HUDEP-2 (cell line): ENCODE data around the gene METTL3.
A peak's percentile ranks its signal among the peaks of the same experiment; 100 is the strongest.

ENCODE experiments used
- DNase-seq, 76 experiments: peaks; one replicate each; lab custom pipeline; 2025; ENCODE audit not compliant: unreplicated experiment in 76 of 76; lab: John Stamatoyannopoulos, UW

METTL3 gene

DNA sequence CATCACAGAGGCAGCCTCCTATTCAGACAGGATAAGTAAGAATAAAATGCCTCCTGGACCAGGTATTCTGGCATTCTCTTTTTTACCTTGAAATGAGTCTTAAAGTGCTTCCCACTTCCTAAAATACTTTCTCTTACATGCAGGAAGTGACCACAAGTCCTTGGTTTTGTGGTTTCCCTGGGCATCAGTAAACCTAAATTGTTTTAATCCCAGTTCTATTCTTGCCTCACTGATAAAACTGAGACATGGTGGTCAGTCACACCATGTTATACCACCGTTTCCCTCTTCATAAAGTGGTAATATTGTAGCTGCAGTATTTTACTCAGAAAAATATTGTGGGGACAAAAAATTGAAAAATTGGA is 16.2 kb upstream of the METTL3 start:
- DNase-seq, result no peak

DNA sequence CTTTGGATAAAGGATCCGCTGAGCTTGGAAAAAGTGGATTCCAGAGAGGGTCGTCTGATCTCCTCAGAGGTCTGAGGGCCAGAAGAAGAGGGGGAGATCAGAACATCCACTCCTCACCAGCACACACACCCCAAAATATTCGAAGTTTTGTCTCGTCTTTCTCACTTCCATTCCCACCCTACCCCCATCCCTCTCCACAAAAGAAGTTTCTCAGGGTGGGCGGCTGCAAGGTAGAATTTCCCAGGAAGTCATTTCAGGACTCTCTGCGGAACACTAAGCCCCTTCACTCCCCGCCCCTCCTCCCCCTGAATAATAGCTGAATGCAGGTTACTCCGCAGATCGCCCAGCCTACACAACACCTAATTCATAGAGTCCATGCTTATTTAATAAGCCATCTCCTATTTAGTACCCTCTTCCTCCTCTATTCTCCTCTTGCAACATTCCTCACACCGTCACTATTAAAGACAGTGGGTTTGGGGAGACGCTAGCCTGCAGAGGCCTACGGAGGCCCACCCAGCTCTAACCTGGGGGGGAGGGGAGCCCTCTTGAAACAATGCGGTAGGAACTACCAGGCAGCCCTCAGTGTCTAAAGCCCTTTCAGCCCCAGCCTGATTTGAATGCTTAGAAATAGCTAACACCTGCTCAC is 15.7 kb upstream of the METTL3 start:
- DNase-seq, result no peak

DNA sequence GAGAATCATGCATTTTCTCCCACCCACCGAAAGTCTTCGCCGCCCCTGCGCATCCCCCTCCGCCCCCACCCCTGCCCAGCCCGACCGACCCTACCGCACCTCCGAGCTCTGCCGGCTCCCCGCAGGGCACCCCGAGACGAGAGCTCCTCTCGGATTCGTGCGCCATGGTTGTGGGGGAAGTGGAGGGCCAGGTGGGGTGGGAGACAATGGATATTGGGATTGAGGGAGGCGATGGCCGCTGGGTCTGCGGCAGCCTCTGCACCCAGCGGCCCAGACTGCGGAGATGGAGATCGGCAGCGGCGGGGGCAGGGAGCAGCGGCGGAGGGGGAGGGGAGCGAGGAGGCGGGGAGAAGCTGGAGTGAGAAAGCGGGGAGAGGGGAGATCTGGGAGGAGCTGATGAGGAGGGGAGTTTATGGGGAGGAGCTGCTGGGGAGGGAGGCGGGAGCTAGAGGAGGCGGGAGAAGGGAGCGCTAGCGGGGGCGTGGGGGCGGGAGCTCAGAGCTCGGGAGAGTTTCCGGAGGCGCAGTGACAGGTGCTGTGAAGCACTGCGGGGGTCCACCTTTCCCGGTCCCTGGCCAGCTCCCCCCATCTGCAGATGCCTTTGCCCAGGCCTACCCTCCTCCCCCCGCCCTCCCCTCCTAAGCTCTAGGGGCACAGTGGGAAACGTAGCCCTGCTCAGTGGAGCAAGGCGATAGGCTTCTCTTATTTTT is 15.0 kb upstream of the METTL3 start, which contains the start of gene SALL2:
SALL2 (minus strand) TSS at position 385 of the 710 bp plus-strand sequence; CDS start at position 166, 219 bp downstream.
- DNase-seq, result peak in 11 of 76 experiments; percentile 6 to 42 (median 18)

DNA sequence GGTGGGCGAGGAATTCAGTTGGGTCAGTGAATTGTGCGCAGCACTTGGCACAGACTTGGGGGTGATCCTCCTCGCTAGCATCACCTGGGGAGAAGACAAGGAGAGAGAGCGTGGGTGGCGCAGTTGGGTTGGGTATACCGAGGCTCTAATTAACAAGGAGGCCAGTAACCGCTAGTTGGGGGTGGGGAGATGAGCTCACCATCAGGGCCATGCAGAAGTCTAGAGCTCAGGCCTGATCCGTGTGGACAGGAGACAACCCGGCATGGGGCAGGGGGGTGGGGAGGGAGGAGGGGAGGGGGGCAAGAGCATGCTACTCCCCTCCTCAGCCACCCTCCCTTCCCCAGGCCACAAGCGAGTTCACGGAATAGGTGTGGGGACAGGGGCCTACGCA is 14.4 kb upstream of the METTL3 start:
- DNase-seq, result no peak

DNA sequence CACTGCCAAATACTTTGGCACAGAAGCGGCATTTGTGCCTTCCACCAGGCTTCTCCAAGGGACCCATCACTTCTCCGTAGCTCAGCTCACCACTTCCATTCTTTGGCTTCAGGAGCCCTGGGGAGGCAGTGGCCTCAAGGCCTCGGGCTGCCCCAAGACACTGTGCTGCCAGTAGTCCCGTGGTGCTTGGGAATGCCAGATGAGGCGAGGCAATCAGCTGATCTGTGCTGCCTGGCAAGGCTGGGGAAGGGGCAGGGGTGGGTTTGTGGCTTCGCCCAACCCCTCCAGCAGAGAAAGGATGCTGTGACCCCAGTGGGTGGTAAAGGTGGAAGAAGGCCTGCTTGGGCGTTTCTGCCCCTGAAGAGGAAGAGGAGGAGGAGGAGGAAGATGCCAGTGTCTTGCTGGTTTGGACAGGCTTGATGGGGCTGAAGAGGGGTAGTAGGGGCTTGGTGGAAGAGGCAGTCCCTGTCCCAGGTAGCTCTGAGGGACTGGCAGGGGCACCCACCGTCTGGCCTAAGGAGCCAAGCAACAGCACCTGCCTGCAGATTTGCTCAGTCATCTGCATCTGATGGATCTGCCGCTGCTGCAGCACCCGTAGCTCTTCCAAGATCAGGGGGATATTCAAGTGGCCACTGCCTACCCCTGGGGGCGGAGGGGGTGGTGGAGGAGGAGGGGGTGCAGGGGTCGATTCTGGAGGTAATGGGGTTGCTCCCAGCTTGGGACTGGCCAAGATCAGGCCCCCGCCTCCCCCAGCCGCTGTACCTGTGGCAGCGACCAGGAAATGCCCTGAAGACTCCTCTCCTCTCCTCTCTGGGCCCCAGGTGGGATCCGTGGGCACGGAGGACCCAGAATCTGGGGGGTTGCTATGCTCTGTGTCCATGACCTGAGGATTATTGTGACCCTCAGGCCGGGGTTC is 13.7 kb upstream of the METTL3 start:
- no peak for DNase-seq

DNA sequence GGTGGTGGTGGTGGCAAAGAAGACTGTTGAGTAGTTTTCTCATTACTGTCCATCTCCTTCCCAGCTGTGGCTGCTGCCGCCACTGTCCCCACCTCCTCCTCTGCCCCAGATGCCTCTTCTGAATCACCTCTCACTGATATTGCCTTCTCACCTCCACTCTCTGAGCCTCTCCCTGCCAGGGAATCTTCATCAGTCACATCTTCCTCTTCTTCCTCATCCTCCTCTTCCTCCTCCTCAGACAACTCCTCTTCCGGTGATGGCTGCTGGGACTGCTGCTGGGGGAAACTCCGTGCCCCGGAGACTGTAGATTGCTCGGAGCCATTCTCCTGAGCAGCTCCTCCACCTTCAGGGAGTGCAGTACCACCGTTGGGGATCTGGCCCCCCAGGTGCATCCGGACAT is 12.1 kb upstream of the METTL3 start:
- no peak for DNase-seq

DNA sequence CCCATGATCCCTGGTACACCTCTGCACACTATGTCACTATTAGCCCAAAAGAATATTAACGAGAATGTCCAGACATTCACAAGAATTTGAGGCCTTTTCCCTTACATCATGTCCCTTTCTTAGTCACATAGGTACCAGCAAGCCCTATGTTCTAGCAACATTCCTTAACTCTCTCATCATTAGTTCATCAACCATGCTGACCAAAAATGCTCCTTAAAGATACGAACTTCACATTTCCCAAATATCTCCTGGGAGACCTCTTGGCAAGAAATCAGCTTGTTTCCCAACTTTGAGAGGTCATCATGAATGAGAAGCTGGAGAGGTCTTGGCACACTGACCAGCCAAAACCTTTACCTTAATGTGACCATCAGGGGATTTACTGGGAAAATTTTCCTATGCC is 10.4 kb upstream of the METTL3 start:
- no peak for DNase-seq

DNA sequence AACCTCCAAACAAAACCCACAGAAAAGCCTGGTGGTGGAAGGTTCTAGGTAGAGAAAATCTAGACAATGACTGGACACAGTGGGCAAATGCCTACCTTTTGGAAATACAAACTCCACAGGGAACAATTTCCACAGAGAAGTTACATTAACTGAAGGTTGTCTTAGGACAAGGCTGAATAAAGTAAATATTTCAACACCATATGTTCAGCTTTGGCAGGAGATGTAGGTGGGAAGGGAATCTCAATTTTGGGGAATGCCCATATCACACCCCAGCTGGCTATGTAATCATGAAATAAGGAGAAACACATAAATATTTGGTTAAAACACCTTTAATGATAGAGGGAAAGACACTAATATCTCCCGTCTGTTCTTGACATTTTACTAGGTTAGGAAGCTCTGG is 9.6 kb upstream of the METTL3 start:
- no peak for DNase-seq

DNA sequence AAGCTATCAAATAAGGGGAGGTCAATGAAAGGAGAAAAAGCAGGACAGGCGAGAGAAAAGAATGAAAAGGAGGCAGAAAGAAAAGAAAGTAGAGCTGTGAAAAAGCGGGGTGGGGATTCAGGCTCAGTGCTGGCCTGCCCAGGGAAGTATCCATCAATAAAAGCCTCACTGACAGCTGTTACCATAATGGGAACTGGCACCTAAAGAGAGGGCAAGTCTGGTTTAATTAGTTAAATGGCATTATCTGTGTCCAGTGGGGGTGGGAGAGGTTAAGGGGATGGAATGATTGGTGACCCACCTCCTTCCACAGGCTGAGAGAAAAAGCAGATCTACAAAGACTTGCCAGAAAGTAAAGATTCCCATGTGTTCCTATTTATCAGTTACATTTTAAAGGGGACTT is 7.6 kb upstream of the METTL3 start:
- DNase-seq, result no peak

DNA sequence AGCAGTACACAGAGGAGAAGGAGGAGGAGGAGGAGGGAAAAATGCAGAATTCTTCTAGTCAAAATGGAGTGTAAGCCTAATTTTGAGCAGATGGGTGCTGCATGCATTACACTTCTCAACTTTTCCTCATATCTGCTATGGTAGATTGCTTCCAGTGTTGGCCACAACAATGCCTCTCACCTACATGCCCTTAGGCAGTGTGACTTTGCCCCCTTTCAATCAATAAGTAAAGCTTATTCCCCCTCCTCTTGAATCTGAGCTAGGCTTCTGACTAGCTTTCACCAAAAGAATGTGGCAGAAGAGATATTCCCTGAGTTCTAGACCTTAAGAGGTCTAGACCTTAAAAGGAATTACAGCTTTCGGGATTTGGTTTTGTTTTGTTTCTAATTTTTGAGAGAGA is 3.2 kb upstream of the METTL3 start:
- DNase-seq, result no peak

DNA sequence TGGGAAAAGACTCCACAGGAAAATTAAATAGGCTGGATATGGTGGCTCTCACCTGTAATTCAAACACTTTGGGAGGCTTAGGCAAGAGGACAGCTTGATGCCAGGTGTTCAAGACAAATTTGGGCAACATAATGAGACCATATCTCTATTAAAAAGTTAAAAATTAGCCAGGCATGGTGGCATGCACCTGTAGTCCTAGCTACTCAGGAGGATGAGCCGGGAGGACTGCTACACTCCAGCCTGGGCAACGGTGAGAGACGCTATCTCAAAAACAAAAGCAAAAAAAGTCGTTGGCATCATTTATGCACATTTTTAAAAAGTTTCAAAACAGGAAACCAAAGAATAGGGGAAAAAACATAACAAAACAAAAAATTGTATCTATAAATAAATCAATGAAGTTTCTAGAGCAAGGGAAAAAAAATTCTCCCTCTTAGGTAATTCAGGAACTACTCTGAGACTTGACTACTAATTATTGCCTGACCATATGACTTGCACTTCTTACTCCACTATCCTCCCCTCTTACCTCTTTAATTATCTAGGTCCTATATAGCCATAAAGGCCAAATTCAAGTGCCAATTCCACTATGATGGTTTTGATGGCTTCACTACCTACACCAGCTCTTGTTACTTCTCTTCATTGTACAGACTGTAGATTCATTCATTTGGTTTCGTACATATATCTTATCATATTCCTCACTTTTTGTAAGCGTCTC is 1.6 kb downstream of the METTL3 start:
- no peak for DNase-seq

DNA sequence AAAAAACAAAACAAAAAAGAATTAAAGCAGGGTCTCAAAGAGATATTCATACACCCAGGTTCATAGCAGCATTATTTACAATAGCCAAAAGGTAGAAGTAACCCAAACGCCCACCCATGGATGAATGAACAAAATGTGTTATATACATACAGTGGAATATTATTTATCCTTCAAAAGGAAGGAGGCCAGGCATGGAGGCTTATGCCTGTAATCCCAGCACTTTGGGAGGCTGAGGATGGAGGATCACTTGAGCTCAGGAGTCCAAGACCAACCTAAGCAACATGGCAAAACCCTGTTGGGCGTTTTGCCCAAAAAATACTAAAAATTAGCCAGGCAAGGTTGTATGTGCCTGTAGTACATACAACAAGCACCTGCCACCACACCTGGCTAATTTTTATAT is 4.6 kb downstream of the METTL3 start:
- DNase-seq, result no peak

DNA sequence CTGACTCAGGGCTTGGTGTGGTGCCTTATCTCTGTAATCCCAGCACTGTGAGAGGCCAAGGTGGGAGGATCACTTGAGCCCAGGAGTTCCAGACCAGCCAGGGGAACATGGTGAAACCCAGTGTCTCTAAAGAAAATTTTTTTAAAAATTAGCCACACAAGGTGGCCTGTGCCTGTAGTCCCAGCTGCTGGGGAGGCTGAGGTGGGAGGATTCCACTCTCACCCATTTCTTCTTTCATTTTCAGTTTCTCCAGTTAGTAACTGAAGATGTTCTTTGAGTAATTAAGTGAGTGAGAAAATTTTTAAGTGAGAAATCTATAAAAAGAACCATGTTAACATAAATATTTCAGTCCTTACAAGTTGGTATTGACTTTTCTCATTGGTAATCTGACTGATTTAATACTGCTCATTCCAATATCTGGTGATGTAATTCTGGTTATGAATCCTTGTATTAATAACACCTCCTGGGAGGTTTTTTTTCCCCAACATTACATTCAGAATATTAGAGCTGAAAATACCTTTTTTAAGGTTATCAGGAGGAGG is 6.1 kb downstream of the METTL3 start:
- peak in 5 of 76 experiments; percentile 6 to 24 (median 8) for DNase-seq

DNA sequence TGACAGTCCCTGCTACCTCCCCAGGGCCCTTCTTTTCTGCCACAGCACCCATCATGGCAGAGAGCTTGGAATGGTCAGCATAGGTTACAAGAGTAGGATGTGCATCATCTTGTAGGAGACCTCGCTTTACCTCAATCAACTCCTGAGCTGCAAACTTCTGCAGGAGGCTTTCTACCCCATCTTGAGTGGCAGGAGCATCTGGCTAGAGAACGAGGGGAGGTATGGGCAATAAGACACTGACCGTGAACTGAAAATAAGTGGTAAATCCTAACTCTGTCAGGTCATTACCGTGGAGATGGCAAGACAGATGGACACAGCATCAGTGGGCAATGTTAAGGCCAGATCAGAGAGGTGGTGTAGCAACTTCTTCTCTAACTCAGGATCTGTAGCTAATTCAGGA is 7.8 kb downstream of the METTL3 start:
- DNase-seq, result no peak

DNA sequence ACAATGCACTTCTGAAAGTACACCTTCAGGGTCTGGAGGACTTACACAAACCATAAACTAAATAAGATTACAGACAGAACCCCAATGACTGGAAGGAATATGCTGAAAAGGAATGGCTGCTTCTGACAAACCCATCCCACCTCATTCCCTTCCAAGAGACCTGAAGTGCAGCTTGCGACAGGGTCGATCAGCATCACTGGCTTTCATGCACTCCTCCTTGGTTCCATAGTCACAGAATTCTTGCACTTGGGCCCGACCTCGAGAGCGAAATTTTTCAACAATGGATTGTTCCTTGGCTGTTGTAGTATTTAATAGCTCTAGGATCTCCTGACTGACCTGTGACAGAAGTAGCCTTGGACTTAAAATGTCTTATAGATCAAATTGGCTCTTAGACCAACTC is 9.6 kb downstream of the METTL3 start:
- DNase-seq, result no peak

DNA sequence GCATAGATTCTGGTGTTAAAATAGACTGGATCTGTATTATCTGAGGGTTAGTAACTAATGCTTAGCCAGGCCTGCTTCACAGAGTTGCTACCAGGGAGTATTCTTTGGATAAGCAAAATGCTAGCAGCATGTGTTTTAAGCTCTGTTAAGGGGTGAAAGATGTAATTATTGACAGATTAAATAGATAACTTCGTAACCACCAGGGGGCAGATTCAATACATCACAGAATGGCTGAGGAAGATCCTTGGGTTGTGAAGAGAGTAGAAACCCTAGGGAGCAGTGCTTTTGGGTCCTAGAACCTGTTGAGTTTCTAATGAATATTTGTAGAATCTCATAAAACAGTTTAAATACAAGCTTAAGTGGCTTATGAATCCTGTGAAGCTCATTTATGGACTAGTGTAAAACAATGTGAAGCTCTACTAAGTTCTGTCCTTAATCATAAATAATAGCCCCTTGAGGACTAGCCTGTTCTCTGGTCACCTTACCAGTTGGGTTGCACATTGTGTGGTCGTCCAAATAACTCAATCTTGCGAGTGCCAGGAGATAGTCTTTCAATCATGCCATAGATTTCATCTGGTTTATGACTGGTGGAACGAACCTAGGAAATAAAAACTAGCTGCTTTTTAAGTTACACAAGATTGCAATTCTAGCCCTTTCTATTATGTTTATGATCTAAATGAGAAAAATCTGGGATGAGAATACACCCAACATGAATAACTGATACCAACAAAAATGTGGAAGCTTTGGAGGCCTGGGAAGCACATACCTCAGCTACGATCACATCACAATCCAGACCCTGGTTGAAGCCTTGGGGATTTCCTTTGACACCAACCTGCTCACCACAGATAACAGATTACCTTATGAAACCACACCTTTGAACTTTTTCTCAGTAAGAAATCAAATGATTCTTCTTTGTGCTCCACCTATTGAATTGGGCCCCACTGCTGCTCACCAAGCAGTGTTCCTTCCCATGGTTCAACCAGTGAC is 12.3 kb downstream of the METTL3 start:
- peak in 25 of 76 experiments; percentile 1 to 54 (median 24) for DNase-seq

DNA sequence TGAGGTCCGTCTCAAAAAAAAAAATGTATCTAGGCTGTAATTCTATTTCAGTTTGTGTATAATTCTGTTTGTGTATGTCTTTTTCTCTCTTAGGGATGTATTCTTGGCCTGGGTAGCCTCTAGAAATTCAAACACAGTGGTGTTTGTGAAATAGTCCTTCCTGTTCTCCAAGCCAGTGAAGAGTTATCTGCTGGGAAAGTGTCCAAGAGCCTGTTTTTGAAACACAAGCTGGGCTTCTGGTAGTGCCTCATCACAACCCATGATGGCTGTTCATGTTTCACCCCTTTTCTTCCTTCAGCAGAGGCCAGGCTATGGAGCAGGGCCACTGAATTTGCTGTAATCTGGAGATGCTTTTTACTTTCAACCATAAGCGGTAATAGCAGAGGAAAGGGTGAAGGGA is 14.7 kb downstream of the METTL3 start:
- no peak for DNase-seq

DNA sequence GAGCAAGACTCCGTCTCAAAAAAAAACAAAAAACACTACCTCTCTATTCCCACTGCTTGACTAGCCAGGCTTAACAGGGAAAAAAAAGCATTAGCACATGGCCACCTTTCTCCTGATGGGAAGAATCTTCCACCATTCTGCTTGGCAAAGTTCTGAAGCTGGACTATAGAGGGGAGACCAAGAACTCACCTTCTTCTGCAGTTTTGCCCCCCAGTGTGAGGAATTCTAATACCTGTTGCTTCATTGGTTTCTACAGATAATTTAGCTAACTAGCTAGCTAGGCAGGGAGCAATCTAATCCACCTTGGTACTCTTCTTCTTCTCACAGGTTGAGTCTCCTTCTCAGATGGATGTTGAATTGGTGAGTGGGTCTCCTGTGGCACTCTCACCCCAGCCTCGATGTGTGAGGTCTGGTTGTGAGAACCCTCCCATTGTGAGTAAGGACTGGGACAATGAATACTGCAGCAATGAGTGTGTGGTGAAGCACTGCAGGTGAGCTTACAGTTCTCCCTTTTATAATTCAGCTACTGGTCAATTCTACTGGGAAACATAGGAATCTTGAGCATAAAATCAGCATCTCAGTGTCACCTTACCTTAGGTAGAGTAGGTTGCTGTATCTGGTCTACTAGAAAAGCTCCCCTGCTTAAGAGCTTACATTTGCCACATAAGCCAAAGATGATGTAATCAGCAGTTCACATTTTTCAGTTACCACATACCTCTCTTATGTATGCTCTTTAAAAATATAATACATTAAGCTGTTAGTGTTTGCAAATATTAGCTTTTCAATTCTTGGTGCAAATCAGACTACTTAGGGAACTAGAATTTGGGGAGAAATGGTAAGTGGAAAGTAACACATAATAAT is 16.0 kb downstream of the METTL3 start:
- DNase-seq, result no peak
